BLaER1 treated with 17β-estradiol and CSF1 and Interleukin-3, amounts not matched to agents 10 nM and 100 nM (cell line): ENCODE results near the gene ICOS.

Experiments used
- H3K27ac ChIP-seq, 11 experiments: shearing (Covaris generic); formaldehyde crosslinking; 2 replicates each; pipeline ENCODE4 v1.8.1; 2022
- H3K27me3 ChIP-seq, 11 experiments: shearing (Covaris generic); formaldehyde crosslinking; 2 replicates each; pipeline ENCODE4 v1.8.1; 2022
- H3K36me3 ChIP-seq, 11 experiments: shearing (Covaris generic); formaldehyde crosslinking; 2 replicates each; pipeline ENCODE4 v1.8.1; 2022
- H3K4me1 ChIP-seq, 10 experiments: shearing (Covaris generic); formaldehyde crosslinking; 2 replicates each; pipeline ENCODE4 v1.8.1; 2022
- H3K4me2 ChIP-seq, 11 experiments: shearing (Covaris generic); formaldehyde crosslinking; 2 replicates each; pipeline ENCODE4 v1.8.1; 2022
- H3K4me3 ChIP-seq, 10 experiments: shearing (Covaris generic); formaldehyde crosslinking; 2 replicates each; pipeline ENCODE4 v1.8.1; 2022
- H3K9ac ChIP-seq, 11 experiments: shearing (Covaris generic); formaldehyde crosslinking; 2 replicates each; pipeline ENCODE4 v1.8.1; 2022
- H3K9me3 ChIP-seq, 11 experiments: shearing (Covaris generic); formaldehyde crosslinking; replicated peaks in 1 of 11; 2 replicates each; pipeline ENCODE4 v1.8.1; 2022
- H4K20me1 ChIP-seq, 11 experiments: shearing (Covaris generic); formaldehyde crosslinking; 2 replicates each; pipeline ENCODE4 v1.8.1; 2022
- Cebpa-rat ChIP-seq, 11 experiments: shearing (Covaris generic); IDR thresholded peaks; 2 replicates each; pipeline ENCODE4 v1.8.1; 2022

Gene ICOS

DNA sequence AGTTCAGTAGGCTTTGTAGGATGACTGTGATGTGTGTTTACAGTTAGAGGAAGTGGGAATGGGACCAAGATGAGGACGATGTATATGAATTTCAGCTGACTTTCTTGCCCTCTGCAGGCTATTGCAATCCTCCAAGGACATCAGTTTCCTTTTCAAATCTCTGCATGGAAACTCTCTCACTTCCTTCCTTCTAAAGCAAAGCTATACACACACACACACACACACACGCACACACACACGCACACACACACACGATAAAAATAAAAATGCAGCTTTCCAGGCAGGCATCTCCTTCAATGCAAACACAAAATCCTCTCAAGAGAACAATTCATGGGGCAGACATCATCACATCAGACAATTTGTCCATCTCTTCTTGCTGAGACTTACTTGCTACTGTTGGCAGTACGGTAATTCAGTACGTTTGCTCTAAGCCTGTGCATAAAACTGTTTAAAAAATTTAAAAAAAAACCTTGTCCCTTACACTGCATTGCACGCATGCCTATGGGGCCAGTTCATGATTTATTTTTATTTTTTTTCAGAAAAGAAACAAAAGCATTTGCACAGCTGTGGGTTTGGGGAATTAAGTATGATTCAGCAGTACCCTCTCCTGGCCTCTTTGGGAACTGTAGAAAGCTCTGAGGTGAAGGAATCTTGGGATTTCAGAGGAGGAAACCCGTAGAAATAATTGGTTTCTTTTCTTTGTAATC is 27.1 kb upstream of the ICOS start:
- no peaks in the 10 kb centered on the region for H4K20me1 ChIP-seq
- TF ChIP-seq Cebpa-rat (IDR thresholded peaks at IDR 0.05), result peak in 2 of 11 experiments; percentile 24 to 25; a peak in 1 of 22 replicates
- H3K4me1 ChIP-seq, result peaks cover 30 to 64% (median 35%) of the 10 kb centered on the region in 10 experiments
- no peaks in the 10 kb centered on the region for H3K27me3 ChIP-seq
- peak overlapping the region; percentile 71 to 86 (median 80) for H3K4me2 ChIP-seq
- H3K9ac ChIP-seq, result peak overlapping the region; percentile 0 to 70 (median 47); a peak in 18 of 22 replicates
- peaks cover 0 to 11% (median 0%) of the 10 kb centered on the region in 11 experiments; a peak in 3 of 22 replicates for H3K9me3 ChIP-seq
- H3K27ac ChIP-seq, result peak overlapping the region in 10 of 11 experiments; percentile 39 to 87 (median 72); a peak in 18 of 22 replicates
- H3K36me3 ChIP-seq, result no peaks in the 10 kb centered on the region; a peak in 1 of 22 replicates
- peak overlapping the region; percentile 16 to 62 (median 44); a peak in 13 of 20 replicates for H3K4me3 ChIP-seq

DNA sequence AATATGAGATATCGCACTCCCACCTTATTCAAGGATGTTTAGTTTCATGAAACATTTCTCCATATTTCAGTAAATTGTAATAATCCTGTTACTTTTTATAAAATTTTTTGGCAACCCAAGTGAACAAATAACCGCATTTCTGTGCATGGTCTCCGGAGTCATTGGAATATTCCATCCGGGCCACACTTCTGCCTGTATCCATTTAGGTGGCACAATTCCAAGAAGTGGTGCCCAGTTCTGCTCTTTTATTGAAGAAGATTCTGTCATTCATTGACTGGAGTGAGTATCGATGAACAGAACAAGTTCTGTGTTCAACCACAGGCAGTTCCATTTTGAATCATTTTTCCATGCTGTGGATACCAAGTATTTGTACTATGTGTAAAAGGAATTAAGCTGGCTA is 26.6 kb upstream of the ICOS start:
- Histone ChIP-seq H3K4me2 (peak overlapping the region; percentile 71 to 86 (median 80); a peak in 20 of 22 replicates), H3K36me3 (no peaks in the 10 kb centered on the region; a peak in 1 of 22 replicates), H3K4me1 (peaks cover 36 to 70% (median 41%) of the 10 kb centered on the region in 10 experiments), H3K4me3 (peak overlapping the region in 1 of 10 experiments; percentile 55; a peak in 4 of 20 replicates), H3K9me3 (peaks cover 0 to 5% (median 0%) of the 10 kb centered on the region in 11 experiments; a peak in 3 of 22 replicates), H3K27me3 (no peaks in the 10 kb centered on the region), H3K9ac (peak overlapping the region in 7 of 11 experiments; percentile 0 to 69 (median 27); a peak in 11 of 22 replicates), H3K27ac (peak overlapping the region in 5 of 11 experiments; percentile 21 to 87 (median 73); a peak in 6 of 22 replicates), H4K20me1 (no peaks in the 10 kb centered on the region)
- TF ChIP-seq Cebpa-rat (IDR thresholded peaks at IDR 0.05), result no peak

DNA sequence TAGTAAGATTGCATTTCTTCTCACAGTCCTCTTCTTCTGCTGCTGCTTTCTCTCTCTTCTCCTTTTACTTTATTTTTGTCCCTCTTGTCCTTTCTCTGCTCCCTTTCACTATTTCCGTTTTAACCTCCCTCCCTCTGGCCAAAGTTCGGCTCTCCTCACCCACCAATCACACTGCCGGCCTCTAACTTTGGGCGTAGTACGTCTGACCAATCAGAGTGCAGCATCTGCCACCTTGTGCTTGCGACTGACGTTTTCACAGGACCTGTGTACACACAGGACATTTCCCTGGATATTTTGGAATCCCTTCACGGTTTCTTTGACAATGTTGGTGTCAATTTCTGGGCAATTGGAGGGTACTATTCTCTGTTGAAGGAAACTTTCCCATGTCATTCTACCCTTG is 22.6 kb upstream of the ICOS start:
- no peaks in the 10 kb centered on the region for H4K20me1 ChIP-seq
- no peak overlapping the region for H3K4me3 ChIP-seq
- no peaks in the 10 kb centered on the region for H3K27me3 ChIP-seq
- H3K9ac ChIP-seq, result no peak overlapping the region
- H3K9me3 ChIP-seq, result peaks cover 0 to 5% (median 0%) of the 10 kb centered on the region in 11 experiments; a peak in 1 of 22 replicates
- TF ChIP-seq Cebpa-rat (IDR thresholded peaks at IDR 0.05), result no peak
- peak overlapping the region; percentile 6 to 68 (median 51); a peak in 21 of 22 replicates for H3K4me2 ChIP-seq
- no peaks in the 10 kb centered on the region for H3K36me3 ChIP-seq
- peaks cover 32 to 40% (median 37%) of the 10 kb centered on the region in 10 experiments for H3K4me1 ChIP-seq
- peak overlapping the region in 7 of 11 experiments; percentile 4 to 38 (median 15); a peak in 7 of 22 replicates for H3K27ac ChIP-seq

DNA sequence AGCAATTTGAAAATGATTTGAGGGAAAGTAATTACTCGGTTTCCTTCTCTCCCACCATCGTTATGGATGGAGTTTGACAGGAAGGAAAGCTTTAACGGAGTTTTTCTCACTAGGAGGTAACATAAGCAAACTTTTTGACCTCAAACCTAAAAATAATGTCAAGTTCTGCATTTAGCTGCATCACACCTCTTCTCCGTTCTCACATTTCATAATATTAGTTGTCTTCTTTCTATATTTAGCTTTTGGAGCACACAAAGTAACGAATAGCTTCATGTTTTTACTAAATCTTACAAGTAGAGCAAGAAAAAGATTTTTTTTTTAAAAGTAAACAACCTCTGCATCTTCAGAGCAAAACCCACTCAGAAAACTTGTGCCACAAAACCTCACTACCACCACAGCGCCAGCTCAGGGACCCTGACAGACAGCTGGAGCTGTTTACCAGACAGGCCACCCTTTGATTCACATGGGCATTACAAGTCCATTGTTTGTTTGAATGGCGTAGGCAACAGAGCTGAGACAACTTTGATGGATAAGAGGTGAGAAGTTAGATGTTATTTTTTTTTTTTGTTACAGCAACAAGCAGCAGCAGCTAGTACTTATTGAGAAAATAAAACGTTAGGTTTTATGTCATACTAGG is 21.9 kb upstream of the ICOS start:
- Histone ChIP-seq H3K4me2 (peak overlapping the region; percentile 6 to 68 (median 51)), H4K20me1 (no peaks in the 10 kb centered on the region), H3K9me3 (peaks cover 0 to 5% (median 0%) of the 10 kb centered on the region in 11 experiments; a peak in 1 of 22 replicates), H3K27me3 (no peaks in the 10 kb centered on the region), H3K36me3 (no peaks in the 10 kb centered on the region), H3K4me3 (no peak overlapping the region), H3K4me1 (peaks cover 26 to 38% (median 31%) of the 10 kb centered on the region in 10 experiments), H3K27ac (peak overlapping the region in 8 of 11 experiments; percentile 4 to 51 (median 30); a peak in 13 of 22 replicates), H3K9ac (no peak overlapping the region)
- no peak for TF ChIP-seq Cebpa-rat (IDR thresholded peaks at IDR 0.05)

DNA sequence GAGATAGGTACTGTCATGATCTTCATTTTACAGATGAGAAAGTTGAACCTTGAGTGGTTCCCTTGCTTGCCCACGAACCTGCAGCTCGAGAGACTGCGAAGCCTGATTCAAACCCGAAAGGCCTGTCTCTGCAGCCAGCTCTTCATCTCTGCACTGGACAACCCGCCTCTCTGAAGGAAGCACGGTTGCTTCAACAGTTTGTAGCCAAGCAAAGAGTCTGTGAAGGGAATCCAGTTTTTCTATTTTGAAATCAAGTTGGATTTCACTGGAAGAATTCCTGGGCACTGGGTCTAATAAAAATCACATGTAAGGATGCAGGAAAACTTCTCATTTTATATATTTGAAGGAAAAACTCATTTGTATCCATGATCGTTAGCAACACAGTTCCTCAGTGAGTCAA is 21.3 kb upstream of the ICOS start:
- H3K27me3 ChIP-seq, result no peaks in the 10 kb centered on the region
- H3K27ac ChIP-seq, result peak overlapping the region in 8 of 11 experiments; percentile 4 to 51 (median 30); a peak in 11 of 22 replicates
- no peak overlapping the region for H3K4me3 ChIP-seq
- TF ChIP-seq Cebpa-rat (IDR thresholded peaks at IDR 0.05), result no peak
- H4K20me1 ChIP-seq, result no peaks in the 10 kb centered on the region
- H3K4me2 ChIP-seq, result peak overlapping the region in 10 of 11 experiments; percentile 34 to 68 (median 54); a peak in 20 of 22 replicates
- peaks cover 21 to 32% (median 25%) of the 10 kb centered on the region in 10 experiments for H3K4me1 ChIP-seq
- peaks cover 0 to 5% (median 0%) of the 10 kb centered on the region in 11 experiments; a peak in 1 of 22 replicates for H3K9me3 ChIP-seq
- no peaks in the 10 kb centered on the region for H3K36me3 ChIP-seq
- no peak overlapping the region for H3K9ac ChIP-seq

DNA sequence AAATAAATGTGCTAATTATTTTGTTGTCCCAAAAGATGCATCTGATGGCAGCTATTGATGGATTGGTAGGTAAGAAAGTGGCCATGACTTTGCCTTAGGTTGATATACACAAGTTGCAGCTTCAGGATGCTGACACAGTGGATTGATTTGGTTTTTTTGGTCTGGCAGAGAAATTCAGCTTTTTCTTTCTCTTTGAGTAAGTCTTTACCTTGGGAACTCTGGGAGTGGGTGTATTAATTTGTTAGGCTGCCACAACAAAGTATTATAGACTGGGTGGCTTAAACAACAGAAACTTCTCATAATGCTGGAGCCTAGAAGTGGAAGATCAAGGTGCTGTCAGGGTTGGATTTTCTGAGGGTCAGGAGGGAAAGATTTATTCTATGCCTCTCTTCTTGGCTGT is 19.8 kb upstream of the ICOS start:
- no peak for TF ChIP-seq Cebpa-rat (IDR thresholded peaks at IDR 0.05)
- Histone ChIP-seq H3K27me3 (no peaks in the 10 kb centered on the region), H3K27ac (no peak overlapping the region)

DNA sequence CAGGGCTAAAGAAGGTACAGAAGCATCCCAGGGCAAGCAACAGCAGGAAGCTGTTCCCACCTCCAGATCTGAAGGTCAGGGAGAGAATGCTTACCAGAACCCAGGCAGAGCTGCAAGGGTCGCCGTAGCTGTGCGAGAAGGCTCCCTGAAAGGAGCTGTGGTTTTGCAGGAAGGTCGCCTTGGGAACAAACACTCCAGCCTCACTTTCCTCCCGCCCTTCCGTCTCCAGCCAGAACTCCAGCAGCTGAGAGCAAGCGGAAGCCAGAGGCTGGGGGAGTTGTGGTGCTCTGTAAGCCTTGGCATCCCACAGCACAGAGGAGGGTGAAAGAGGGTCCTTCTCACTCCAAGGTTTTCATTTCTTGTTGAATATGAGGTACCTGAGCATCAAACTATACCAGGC is 18.3 kb upstream of the ICOS start:
- Histone ChIP-seq H3K36me3 (no peaks in the 10 kb centered on the region), H3K27ac (no peak overlapping the region), H3K27me3 (no peaks in the 10 kb centered on the region), H3K9ac (no peak overlapping the region), H3K4me2 (no peak overlapping the region), H4K20me1 (no peaks in the 10 kb centered on the region), H3K4me3 (no peak overlapping the region), H3K9me3 (peaks cover 0 to 5% (median 0%) of the 10 kb centered on the region in 11 experiments; a peak in 1 of 22 replicates), H3K4me1 (peaks cover 18 to 25% (median 22%) of the 10 kb centered on the region in 10 experiments)
- TF ChIP-seq Cebpa-rat (IDR thresholded peaks at IDR 0.05), result no peak

More for the DNA sequence above, 19.8 kb upstream of the ICOS start:
- no peaks in the 10 kb centered on the region for H3K36me3 ChIP-seq
- no peak overlapping the region for H3K4me2 ChIP-seq
- H3K4me1 ChIP-seq, result peaks cover 18 to 26% (median 23%) of the 10 kb centered on the region in 10 experiments
- no peak overlapping the region for H3K4me3 ChIP-seq
- no peaks in the 10 kb centered on the region for H4K20me1 ChIP-seq
- no peak overlapping the region for H3K9ac ChIP-seq
- H3K9me3 ChIP-seq, result peaks cover 0 to 5% (median 0%) of the 10 kb centered on the region in 11 experiments; a peak in 1 of 22 replicates

DNA sequence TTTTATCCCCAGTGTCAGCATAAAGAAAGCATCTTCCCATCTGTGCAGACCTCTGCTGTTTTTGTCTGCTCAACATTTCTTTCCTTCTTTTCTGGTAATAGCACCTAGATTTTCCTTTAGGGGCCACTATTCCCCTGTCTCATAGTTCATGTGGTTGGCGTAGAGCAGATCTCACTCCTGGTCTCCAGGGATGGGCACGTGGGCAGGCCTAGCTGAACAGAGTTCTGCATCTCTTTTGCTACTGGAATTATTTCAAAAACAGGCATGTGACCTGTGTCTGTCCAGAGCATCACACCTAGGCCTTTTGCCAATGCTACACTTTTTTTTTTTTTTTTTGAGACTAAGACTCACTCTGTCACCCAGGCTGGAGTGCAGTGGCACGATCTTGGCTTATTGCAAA is 17.7 kb upstream of the ICOS start:
- Histone ChIP-seq H3K9me3 (peaks cover 0 to 4% (median 0%) of the 10 kb centered on the region in 11 experiments; a peak in 1 of 22 replicates), H3K27me3 (no peaks in the 10 kb centered on the region), H4K20me1 (no peaks in the 10 kb centered on the region), H3K4me1 (peaks cover 16 to 22% (median 19%) of the 10 kb centered on the region in 10 experiments), H3K4me3 (no peak overlapping the region), H3K27ac (no peak overlapping the region), H3K36me3 (no peaks in the 10 kb centered on the region), H3K4me2 (no peak overlapping the region), H3K9ac (no peak overlapping the region)
- no peak for TF ChIP-seq Cebpa-rat (IDR thresholded peaks at IDR 0.05)
